Mesenchymal stem cell (in vitro differentiated cells and primary cell): ENCODE data around the gene ASB1.

Experiments
- DNase-seq: peaks from one replicate; pipeline ENCODE4 v3.0.0-alpha.2; 2013
- H2AFZ ChIP-seq: one replicate; pipeline ENCODE4 v1.6.1; 2013; ENCODE audit warnings: low read depth, mild to moderate bottlenecking, control low read depth, inconsistent platforms, low read length, moderate library complexity
- H2AK5ac ChIP-seq: 2 replicates; pipeline ENCODE4 v1.6.1; 2013; ENCODE audit warnings: low read length, moderate library complexity, mild to moderate bottlenecking, inconsistent platforms; ENCODE audit not compliant: severe bottlenecking
- H2BK120ac ChIP-seq: one replicate; pipeline ENCODE4 v1.6.1; 2013; ENCODE audit warnings: low read depth, mild to moderate bottlenecking, inconsistent platforms, low read length, moderate library complexity
- H2BK12ac ChIP-seq, 2 experiments: one replicate each; pipeline ENCODE4 v1.6.1; 2013; ENCODE audit warnings: inconsistent platforms in 2 of 2, low read length in 2 of 2, mild to moderate bottlenecking in 2 of 2, moderate library complexity in 2 of 2, control low read depth in 1 of 2
- H2BK15ac ChIP-seq: one replicate; pipeline ENCODE4 v1.6.1; 2013; ENCODE audit warnings: mild to moderate bottlenecking, low read depth, inconsistent platforms; ENCODE audit not compliant: poor library complexity, severe bottlenecking
- H2BK5ac ChIP-seq: 2 replicates; pipeline ENCODE4 v1.6.1; 2013; ENCODE audit warnings: low read depth, mild to moderate bottlenecking, low read length, control low read depth, inconsistent platforms; ENCODE audit not compliant: poor library complexity, severe bottlenecking
- H3K14ac ChIP-seq, 2 experiments: one replicate each; pipeline ENCODE4 v1.6.1; 2013; ENCODE audit warnings: inconsistent platforms in 2 of 2, low read length in 2 of 2, control low read depth in 1 of 2, mild to moderate bottlenecking in 1 of 2, moderate library complexity in 1 of 2
- H3K18ac ChIP-seq, 2 experiments: one replicate each; pipeline ENCODE4 v1.6.1; 2013; ENCODE audit warnings: inconsistent platforms in 2 of 2, low read length in 2 of 2, control low read depth in 1 of 2, low read depth in 1 of 2, mild to moderate bottlenecking in 1 of 2
- H3K23ac ChIP-seq, 2 experiments: one replicate each; pipeline ENCODE4 v1.6.1; 2013; ENCODE audit warnings: inconsistent platforms in 2 of 2, low read length in 2 of 2, mild to moderate bottlenecking in 2 of 2, moderate library complexity in 2 of 2, control low read depth in 1 of 2
- H3K27ac ChIP-seq: 2 replicates; pipeline ENCODE4 v1.5.1; 2013; ENCODE audit warnings: mild to moderate bottlenecking, moderate library complexity, low read length, control low read depth, inconsistent platforms; ENCODE audit not compliant: poor library complexity, severe bottlenecking
- H3K27me3 ChIP-seq, 2 experiments: 2 replicates each; pipeline versions ENCODE4 v1.6.1 to v1.7.0; 2013; ENCODE audit warnings: low read length in 2 of 2, mild to moderate bottlenecking in 2 of 2, moderate library complexity in 2 of 2, control low read depth in 1 of 2, inconsistent platforms in 1 of 2; ENCODE audit not compliant: control insufficient read depth in 1 of 2, insufficient read depth in 1 of 2
- H3K36me3 ChIP-seq, 2 experiments: 2 replicates each; pipeline versions ENCODE4 v1.6.1 to v1.7.0; 2013; ENCODE audit warnings: low read length in 2 of 2, control low read depth in 1 of 2, inconsistent platforms in 1 of 2, low read depth in 1 of 2, mild to moderate bottlenecking in 1 of 2; ENCODE audit not compliant: insufficient read depth in 2 of 2, control insufficient read depth in 1 of 2
- H3K4ac ChIP-seq, 2 experiments: one replicate each; pipeline ENCODE4 v1.6.1; 2013; ENCODE audit warnings: inconsistent platforms in 2 of 2, low read length in 2 of 2, mild to moderate bottlenecking in 2 of 2, moderate library complexity in 2 of 2, control low read depth in 1 of 2, low read depth in 1 of 2
- H3K4me1 ChIP-seq: 2 replicates; pipeline ENCODE4 v1.6.1; 2013; ENCODE audit warnings: low read depth, low read length, control low read depth; ENCODE audit not compliant: control insufficient read depth, insufficient read depth
- H3K4me2 ChIP-seq: 2 replicates; pipeline ENCODE4 v1.6.1; 2013; ENCODE audit warnings: low read length, mild to moderate bottlenecking, inconsistent platforms; ENCODE audit not compliant: poor library complexity, severe bottlenecking
- H3K4me3 ChIP-seq, 2 experiments: 2 replicates each; pipeline versions ENCODE4 v1.5.1 to v1.7.0; 2013; ENCODE audit warnings: low read length in 2 of 2, mild to moderate bottlenecking in 2 of 2, control low read depth in 1 of 2, low read depth in 1 of 2; ENCODE audit not compliant: insufficient read depth in 1 of 2
- H3K79me1 ChIP-seq: replicated peaks from 2 replicates; pipeline ENCODE4 v1.6.1; 2013; ENCODE audit warnings: mild to moderate bottlenecking, control low read depth, low read length, inconsistent platforms; ENCODE audit not compliant: poor library complexity, severe bottlenecking
- H3K9ac ChIP-seq: 2 replicates; pipeline ENCODE4 v1.7.0; 2013; ENCODE audit warnings: mild to moderate bottlenecking, low read length, moderate library complexity
- H3K9me3 ChIP-seq: 2 replicates; pipeline ENCODE4 v1.7.0; 2013; ENCODE audit warnings: mild to moderate bottlenecking, low read length; ENCODE audit not compliant: control insufficient read depth
- H4K8ac ChIP-seq: one replicate; pipeline ENCODE4 v1.6.1; 2013; ENCODE audit warnings: inconsistent platforms, mild to moderate bottlenecking, low read length, moderate library complexity
- H4K91ac ChIP-seq: one replicate; pipeline ENCODE4 v1.6.1; 2013; ENCODE audit warnings: mild to moderate bottlenecking, low read length, inconsistent platforms
- WGBS: methylation state at CpG from one replicate; pipeline ENCODE4 v1.1.7; 2013; ENCODE audit warnings: mixed read lengths; 5-methylcytosine and 5-hydroxymethylcytosine counted together

The ASB1 gene

GRCh38 chr2:238444242-238444641 is 17.5 kb downstream of the ASB1 start:
- Histone ChIP-seq H2BK120ac (no peak overlapping the region), H3K23ac (no peak overlapping the region), H2BK15ac (no peak overlapping the region), H3K36me3 (peaks cover 52 to 64% of the 10 kb centered on the region in 2 experiments), H3K18ac (no peak overlapping the region), H3K4me2 (no peak overlapping the region), H2BK5ac (no peak overlapping the region), H3K9ac (no peak overlapping the region), H2AK5ac (no peak overlapping the region), H3K14ac (no peak overlapping the region), H2AFZ (no peak overlapping the region), H2BK12ac (no peak overlapping the region), H3K4me3 (no peak overlapping the region), H3K9me3 (no peaks in the 10 kb centered on the region), H3K27ac (no peak overlapping the region), H3K27me3 (no peaks in the 10 kb centered on the region), H3K4ac (no peak overlapping the region), H4K8ac (peak overlapping the region; percentile 19), H3K4me1 (peaks cover 15% of the 10 kb centered on the region), H4K91ac (no peak overlapping the region), H3K79me1 (peaks cover 53% of the 10 kb centered on the region)
- DNase-seq = no peak
- 95% methylated on average over 13 of the region's 13 CpGs for WGBS

DNA sequence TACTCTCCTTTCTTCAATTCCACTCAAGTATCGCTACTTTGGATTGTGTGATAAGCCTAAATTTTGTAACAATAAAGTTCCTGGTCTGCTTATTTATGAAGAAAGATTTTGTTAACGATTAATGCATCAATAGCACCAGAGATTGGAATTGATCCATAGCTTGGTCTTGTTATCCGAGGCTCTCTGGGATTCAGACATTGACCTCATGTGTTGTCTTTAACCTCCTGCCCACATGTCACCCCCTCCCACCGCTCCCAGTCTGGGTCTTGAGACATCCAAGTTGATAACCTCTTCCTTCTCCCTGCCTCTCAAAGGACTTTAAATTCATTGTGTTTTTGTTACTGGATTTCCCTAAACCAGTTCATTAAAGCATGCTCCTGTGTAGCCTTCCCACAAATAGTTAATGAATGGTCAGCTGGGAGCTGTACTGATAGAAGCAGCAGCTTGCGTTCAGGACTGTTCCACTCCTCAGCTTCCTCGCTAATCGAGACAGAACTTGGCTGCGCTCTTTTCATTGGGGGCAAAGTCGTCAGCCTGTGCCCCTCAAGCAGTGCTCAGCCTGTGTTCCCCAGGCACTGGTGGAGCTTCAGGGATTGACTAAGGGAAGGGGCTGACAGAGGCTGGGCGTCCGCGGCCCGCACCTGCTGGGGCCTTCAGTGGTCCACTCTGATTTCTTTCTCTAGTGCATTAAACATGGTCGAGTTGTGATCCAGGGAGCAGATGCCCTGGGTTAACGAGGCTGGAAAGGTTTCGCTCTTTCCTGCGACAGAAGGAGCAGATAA is 18.9 kb downstream of the ASB1 start:
- H2AFZ ChIP-seq = no peak overlapping the region
- 97% methylated on average over 17 of the region's 17 CpGs for WGBS

DNA sequence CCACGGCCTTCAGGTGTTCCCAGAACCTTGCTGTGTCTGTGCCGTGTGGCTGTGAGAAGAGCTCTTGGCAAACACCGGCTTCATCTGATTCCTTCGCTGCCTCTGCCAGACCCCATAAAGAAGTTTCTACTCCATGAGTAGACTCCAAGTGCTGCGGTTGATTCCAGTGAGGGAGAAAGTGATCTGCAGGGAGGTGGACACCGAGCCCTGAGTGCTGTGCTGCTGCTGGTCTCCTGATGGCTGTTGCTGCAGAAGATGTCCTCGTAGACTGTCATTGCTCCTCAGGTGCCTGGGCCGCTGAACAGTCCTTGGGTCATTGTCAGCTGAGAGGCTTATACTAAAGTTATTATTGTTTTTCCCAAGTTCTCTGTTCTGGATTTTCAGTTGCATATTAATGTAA is 19.6 kb downstream of the ASB1 start:
- Histone ChIP-seq H3K4ac (no peak overlapping the region), H3K18ac (no peak overlapping the region), H2AFZ (no peak overlapping the region), H3K9me3 (no peaks in the 10 kb centered on the region), H3K14ac (no peak overlapping the region), H2AK5ac (no peak overlapping the region), H4K91ac (no peak overlapping the region), H3K4me2 (no peak overlapping the region), H3K27me3 (no peaks in the 10 kb centered on the region), H3K9ac (no peak overlapping the region), H3K79me1 (peaks cover 57% of the 10 kb centered on the region), H4K8ac (no peak overlapping the region), H2BK15ac (no peak overlapping the region), H3K4me3 (no peak overlapping the region), H2BK5ac (no peak overlapping the region), H2BK12ac (no peak overlapping the region), H3K23ac (no peak overlapping the region), H3K4me1 (peaks cover 8% of the 10 kb centered on the region), H2BK120ac (no peak overlapping the region), H3K27ac (no peak overlapping the region), H3K36me3 (peaks cover 59 to 79% of the 10 kb centered on the region in 2 experiments)
- DNase-seq = no peak
- WGBS = 92% methylated on average over 8 of the region's 8 CpGs

More for the DNA sequence above, 18.9 kb downstream of the ASB1 start:
- H3K4me1 ChIP-seq = peaks cover 12% of the 10 kb centered on the region
- H3K27ac ChIP-seq = no peak overlapping the region
- peaks cover 55 to 72% of the 10 kb centered on the region in 2 experiments for H3K36me3 ChIP-seq
- no peak overlapping the region for H2BK120ac ChIP-seq
- H3K79me1 ChIP-seq = peaks cover 56% of the 10 kb centered on the region
- no peak for DNase-seq
- no peaks in the 10 kb centered on the region for H3K9me3 ChIP-seq
- no peak overlapping the region for H3K4me2 ChIP-seq
- no peak overlapping the region for H3K9ac ChIP-seq
- no peak overlapping the region for H3K18ac ChIP-seq
- no peaks in the 10 kb centered on the region for H3K27me3 ChIP-seq
- no peak overlapping the region for H2AK5ac ChIP-seq
- no peak overlapping the region for H3K14ac ChIP-seq
- no peak overlapping the region for H2BK12ac ChIP-seq
- H4K91ac ChIP-seq = no peak overlapping the region
- no peak overlapping the region for H4K8ac ChIP-seq
- no peak overlapping the region for H3K4me3 ChIP-seq
- no peak overlapping the region for H2BK5ac ChIP-seq
- no peak overlapping the region for H3K4ac ChIP-seq
- no peak overlapping the region for H2BK15ac ChIP-seq
- H3K23ac ChIP-seq = no peak overlapping the region

GRCh38 chr2:238448031-238448955 is 21.6 kb downstream of the ASB1 start:
- Histone ChIP-seq H2BK15ac (no peak overlapping the region), H2BK12ac (no peak overlapping the region), H3K18ac (no peak overlapping the region), H3K27ac (no peak overlapping the region), H3K27me3 (no peaks in the 10 kb centered on the region), H4K8ac (no peak overlapping the region), H3K9ac (no peak overlapping the region), H3K23ac (no peak overlapping the region), H3K14ac (no peak overlapping the region), H3K4me2 (no peak overlapping the region), H3K9me3 (no peaks in the 10 kb centered on the region), H2AFZ (no peak overlapping the region), H2BK120ac (no peak overlapping the region), H2BK5ac (no peak overlapping the region), H3K79me1 (peaks cover 55% of the 10 kb centered on the region), H3K36me3 (peaks cover 66 to 91% of the 10 kb centered on the region in 2 experiments), H3K4me3 (no peak overlapping the region), H2AK5ac (no peak overlapping the region), H4K91ac (no peak overlapping the region), H3K4me1 (peaks cover 6% of the 10 kb centered on the region), H3K4ac (no peak overlapping the region)
- DNase-seq = no peak
- 93% methylated on average over 19 of the region's 19 CpGs for WGBS
